Smooth muscle cell (in vitro differentiated cells): ENCODE measurements around the gene PDSS2. TPM values are rescaled to one million over a fixed set of nuclear protein-coding genes. Genes with fewer than 3 reads are reported as not detected.

Source experiments
- DNase-seq: peaks from one replicate; lab custom pipeline; 2025; ENCODE audit not compliant: unreplicated experiment; lab: John Stamatoyannopoulos, UW
- H2AFZ ChIP-seq: fragments of 200-600 bp; sonication (generic); 2 replicates; pipeline ENCODE4 v1.6.0; 2016; ENCODE audit warnings: antibody characterized with exemption, low read depth, mild to moderate bottlenecking
- H3F3A ChIP-seq: fragments of 200-600 bp; sonication (generic); 2 replicates; pipeline ENCODE4 v1.6.0; 2017; ENCODE audit warnings: antibody characterized with exemption, low read depth
- H3K27ac ChIP-seq: fragments of 200-600 bp; sonication (generic); 2 replicates; pipeline ENCODE4 v1.5.1; 2016; ENCODE audit warnings: low read depth, mild to moderate bottlenecking
- H3K27me3 ChIP-seq: fragments of 200-600 bp; sonication (generic); 2 replicates; pipeline ENCODE4 v1.6.1; 2016; ENCODE audit warnings: low read depth, mild to moderate bottlenecking
- H3K36me3 ChIP-seq: fragments of 200-600 bp; sonication (generic); 2 replicates; pipeline ENCODE4 v1.5.1; 2016; ENCODE audit warnings: low read depth
- H3K4me1 ChIP-seq: fragments of 200-600 bp; sonication (generic); 2 replicates; pipeline ENCODE4 v1.5.1; 2016; ENCODE audit warnings: low read depth
- H3K4me2 ChIP-seq: fragments of 200-600 bp; sonication (generic); 2 replicates; pipeline ENCODE4 v1.6.0; 2016; ENCODE audit warnings: mild to moderate bottlenecking
- H3K4me3 ChIP-seq: fragments of 200-600 bp; sonication (generic); 2 replicates; pipeline ENCODE4 v1.5.1; 2016; ENCODE audit warnings: mild to moderate bottlenecking
- H3K79me2 ChIP-seq: fragments of 200-600 bp; sonication (generic); 2 replicates; pipeline ENCODE4 v1.6.0; 2016; ENCODE audit warnings: low read depth, mild to moderate bottlenecking
- H3K9ac ChIP-seq: fragments of 200-600 bp; sonication (generic); 2 replicates; pipeline ENCODE4 v1.6.0; 2016; ENCODE audit warnings: low read depth
- H3K9me3 ChIP-seq: fragments of 200-600 bp; sonication (generic); replicated peaks from 2 replicates; pipeline ENCODE4 v1.5.1; 2016; ENCODE audit warnings: low read depth
- H4K20me1 ChIP-seq: fragments of 200-600 bp; sonication (generic); 2 replicates; pipeline ENCODE4 v1.6.0; 2016; ENCODE audit warnings: low read depth
- CTCF ChIP-seq: fragments of 200-600 bp; sonication (generic); IDR thresholded peaks from 2 replicates; pipeline ENCODE4 v1.5.1; 2017; ENCODE audit warnings: borderline replicate concordance, mild to moderate bottlenecking, antibody characterized with exemption; ENCODE audit not compliant: insufficient read depth, poor library complexity, severe bottlenecking
- WGBS: methylation state at CpG from one replicate; pipeline ENCODE4 v1.1.7; 2016; ENCODE audit warnings: low lambda C conversion rate; 5-methylcytosine and 5-hydroxymethylcytosine counted together
- polyA plus RNA-seq: library from polyadenylated mRNA; unstranded; fragments of >200 nt; fragmentation: Nextera tagmentation; extraction: Ambion mirVana; gene quantifications from 2 replicates; pipeline ENCODE4 v1.2.1, GENCODE V29; 2016
- total RNA-seq: library from RNA; depleted of rRNA; stranded (reverse); fragments of >200 nt; gene quantifications from 2 replicates; pipeline ENCODE4 v1.2.3, GENCODE V29; 2014

PDSS2 gene
- total and polyA plus RNA-seq, 2 experiments from 2014 or later, result 12.8 to 15.5 TPM

DNA sequence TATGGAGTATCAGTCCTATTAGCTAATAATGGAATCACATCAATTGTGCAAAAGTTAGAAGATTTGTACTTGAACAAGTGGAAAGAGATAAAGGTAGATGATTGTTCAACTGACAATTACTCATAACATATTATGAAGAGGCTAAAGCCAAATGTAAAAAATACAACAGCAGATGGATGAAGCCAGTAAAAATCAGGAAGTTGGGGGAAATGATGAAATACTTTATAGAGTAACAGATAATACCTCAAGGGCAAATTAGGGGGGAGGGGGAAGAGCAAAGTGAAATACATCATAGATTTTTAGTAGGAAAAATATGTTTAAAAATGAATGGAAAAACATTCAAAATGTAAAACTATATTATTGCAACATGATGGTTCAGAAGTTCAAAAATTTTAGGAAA is 114.0 kb downstream of the PDSS2 start:
- TF ChIP-seq CTCF, result no peak
- DNase-seq, result no peak
- Histone ChIP-seq H4K20me1 (no peaks in the 10 kb centered on the region), H3K27me3 (no peaks in the 10 kb centered on the region), H3K9ac (no peak overlapping the region), H3K4me2 (no peak overlapping the region), H3K4me1 (no peaks in the 10 kb centered on the region), H2AFZ (no peak overlapping the region), H3F3A (no peaks in the 10 kb centered on the region), H3K9me3 (no peaks in the 10 kb centered on the region), H3K4me3 (no peak overlapping the region), H3K27ac (no peak overlapping the region), H3K36me3 (no peaks in the 10 kb centered on the region), H3K79me2 (no peaks in the 10 kb centered on the region)

GRCh38 chr6:107344981-107345380 is 114.4 kb downstream of the PDSS2 start:
- H3K79me2 ChIP-seq, result no peaks in the 10 kb centered on the region
- no peak overlapping the region for H2AFZ ChIP-seq
- H3K36me3 ChIP-seq, result no peaks in the 10 kb centered on the region
- H3K4me2 ChIP-seq, result no peak overlapping the region
- no peak overlapping the region for H3K27ac ChIP-seq
- H3K9me3 ChIP-seq, result no peaks in the 10 kb centered on the region
- no peak for DNase-seq
- no peaks in the 10 kb centered on the region for H3K4me1 ChIP-seq
- H3F3A ChIP-seq, result no peaks in the 10 kb centered on the region
- 88% methylated on average over 2 of the region's 2 CpGs for WGBS
- no peaks in the 10 kb centered on the region for H3K27me3 ChIP-seq
- TF ChIP-seq CTCF, result no peak
- no peak overlapping the region for H3K4me3 ChIP-seq
- no peaks in the 10 kb centered on the region for H4K20me1 ChIP-seq
- H3K9ac ChIP-seq, result no peak overlapping the region

DNA sequence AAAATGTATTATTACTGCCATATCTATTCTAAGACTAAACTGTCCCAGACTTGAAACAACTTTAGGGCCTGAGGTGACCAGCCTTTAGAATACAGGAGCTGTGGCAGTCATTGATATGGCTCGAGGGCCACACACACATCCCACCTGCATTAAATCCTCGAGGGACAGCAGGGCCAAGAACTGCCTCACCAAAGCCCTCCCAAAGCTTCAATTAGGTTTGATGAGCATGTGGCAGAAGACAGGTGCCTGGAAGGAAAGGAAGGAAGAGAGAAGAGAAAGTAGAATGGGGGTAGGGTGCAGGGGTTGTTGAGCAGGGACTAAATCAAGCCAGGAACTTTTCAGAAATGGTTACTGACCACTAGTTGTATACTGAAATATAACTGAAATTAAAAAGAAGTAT is 115.0 kb downstream of the PDSS2 start:
- WGBS, result 89% methylated on average over 2 of the region's 2 CpGs
- no peak overlapping the region for H3K4me2 ChIP-seq

More for the DNA sequence above, 115.0 kb downstream of the PDSS2 start:
- Histone ChIP-seq H3F3A (no peaks in the 10 kb centered on the region), H2AFZ (no peak overlapping the region), H3K27ac (no peak overlapping the region), H3K9ac (no peak overlapping the region), H3K9me3 (no peaks in the 10 kb centered on the region), H3K79me2 (no peaks in the 10 kb centered on the region), H3K4me1 (no peaks in the 10 kb centered on the region), H3K36me3 (no peaks in the 10 kb centered on the region), H3K27me3 (no peaks in the 10 kb centered on the region), H3K4me3 (no peak overlapping the region), H4K20me1 (no peaks in the 10 kb centered on the region)
- no peak for TF ChIP-seq CTCF
- DNase-seq, result no peak
